Suprapubic skin (tissue), 3 donors: ENCODE measurements around the gene PADI6.

Experiments
- POLR2A ChIP-seq, 2 donors: fragments of 450-650 bp; IDR thresholded peaks; one replicate each; pipeline ENCODE4 v1.6.1; 2017; ENCODE audit warnings: antibody characterized with exemption in 2 of 2, mild to moderate bottlenecking in 2 of 2, moderate library complexity in 2 of 2
- TF ChIP-seq, protein P1 (sequence below), 2 donors: fragments of 200-600 bp in 1 of 2; fragments of 450-650 bp in 1 of 2; sonication (generic) in 1 of 2; IDR thresholded peaks; one replicate each; pipeline ENCODE4 v1.5.1; 2016 to 2019; ENCODE audit warnings: antibody characterized with exemption in 2 of 2, mild to moderate bottlenecking in 1 of 2, moderate library complexity in 1 of 2

DNA sequence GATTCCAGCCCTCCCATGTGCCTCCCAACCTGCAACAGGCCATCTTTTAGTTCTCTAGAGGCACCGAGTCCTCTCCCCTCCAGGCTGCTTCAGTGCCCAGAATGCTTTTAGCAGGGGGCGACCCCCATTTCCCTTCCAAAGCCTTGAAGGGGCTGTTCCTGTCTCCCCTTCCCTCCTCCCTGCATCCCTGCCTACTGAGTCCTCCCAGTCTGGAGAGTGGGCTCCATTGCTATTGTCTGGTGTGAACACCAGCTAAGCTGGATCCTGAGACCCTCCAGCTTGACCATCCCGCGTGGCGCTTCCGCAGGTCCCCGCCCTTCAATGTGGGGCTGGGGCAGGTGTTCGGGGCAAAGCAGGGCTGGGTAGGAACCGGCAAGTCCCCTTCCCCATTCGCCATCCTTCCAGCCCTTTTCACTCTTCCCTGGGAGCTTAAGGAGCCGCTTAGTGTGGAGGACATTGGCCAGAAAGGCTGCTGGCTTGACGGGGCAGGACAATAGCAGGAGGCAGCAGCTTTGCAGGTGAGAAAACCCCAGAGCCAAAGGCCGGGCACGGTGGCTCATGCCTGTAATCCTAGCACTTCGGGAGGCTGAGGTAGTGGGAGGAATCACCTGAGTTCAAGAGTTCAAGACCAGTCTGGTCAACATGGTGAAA is 32.2 kb downstream of the PADI6 start:
- TF ChIP-seq POLR2A (IDR thresholded peaks at IDR 0.05), result no peak
- TF ChIP-seq, protein P1, sequence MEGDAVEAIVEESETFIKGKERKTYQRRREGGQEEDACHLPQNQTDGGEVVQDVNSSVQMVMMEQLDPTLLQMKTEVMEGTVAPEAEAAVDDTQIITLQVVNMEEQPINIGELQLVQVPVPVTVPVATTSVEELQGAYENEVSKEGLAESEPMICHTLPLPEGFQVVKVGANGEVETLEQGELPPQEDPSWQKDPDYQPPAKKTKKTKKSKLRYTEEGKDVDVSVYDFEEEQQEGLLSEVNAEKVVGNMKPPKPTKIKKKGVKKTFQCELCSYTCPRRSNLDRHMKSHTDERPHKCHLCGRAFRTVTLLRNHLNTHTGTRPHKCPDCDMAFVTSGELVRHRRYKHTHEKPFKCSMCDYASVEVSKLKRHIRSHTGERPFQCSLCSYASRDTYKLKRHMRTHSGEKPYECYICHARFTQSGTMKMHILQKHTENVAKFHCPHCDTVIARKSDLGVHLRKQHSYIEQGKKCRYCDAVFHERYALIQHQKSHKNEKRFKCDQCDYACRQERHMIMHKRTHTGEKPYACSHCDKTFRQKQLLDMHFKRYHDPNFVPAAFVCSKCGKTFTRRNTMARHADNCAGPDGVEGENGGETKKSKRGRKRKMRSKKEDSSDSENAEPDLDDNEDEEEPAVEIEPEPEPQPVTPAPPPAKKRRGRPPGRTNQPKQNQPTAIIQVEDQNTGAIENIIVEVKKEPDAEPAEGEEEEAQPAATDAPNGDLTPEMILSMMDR (IDR thresholded peaks at IDR 0.05), result no peak
